ENCODE results near the gene NEUROD4. TPM values are rescaled to one million over a fixed set of nuclear protein-coding genes. Genes with fewer than 3 reads are reported as not detected.

NEUROD4 gene
- total RNA-seq, 1 experiment from 2014 or later = not detected

GRCh38 chr12:55001198-55001868 is 18.4 kb upstream of the NEUROD4 start:
- no peaks in the 10 kb centered on the region for H3K9me3 ChIP-seq (ENCODE audit: insufficient read depth, low read depth)
- TF ChIP-seq CTCF (conservative IDR thresholded peaks at IDR 0.05) = no peak
- no peak for TF ChIP-seq EZH2 (IDR thresholded peaks at IDR 0.05; ENCODE audit: low read depth)
- H3K9me2 ChIP-seq (ENCODE audit: insufficient read depth) = no peaks in the 10 kb centered on the region
- no peak overlapping the region for H3K27ac ChIP-seq
- ChIA-PET POLR2A (ENCODE audit: unreplicated experiment) (no interaction called here), CTCF (no interaction called here)
- no peak for DNase-seq
- no peaks in the 10 kb centered on the region for H3F3A ChIP-seq (ENCODE audit: insufficient read depth, low read depth)
- H3K27me3 ChIP-seq (ENCODE audit: insufficient read depth, low read depth) = peaks cover 78% of the 10 kb centered on the region
- no peak overlapping the region for H3K4me3 ChIP-seq
- no peak overlapping the region for H3K4me2 ChIP-seq
- no peaks in the 10 kb centered on the region for H3K4me1 ChIP-seq (replicated peaks; ENCODE audit: insufficient read depth)
- intact Hi-C loops (cut with micrococcal nuclease; ENCODE audit: unreplicated experiment) = no loop called here
- H2AFZ ChIP-seq = no peak overlapping the region
- no peaks in the 10 kb centered on the region for H4K20me1 ChIP-seq (ENCODE audit: insufficient read depth)
- H3K36me3 ChIP-seq (ENCODE audit: low read depth) = no peaks in the 10 kb centered on the region
- no peaks in the 10 kb centered on the region for H3K79me2 ChIP-seq (ENCODE audit: low read depth)
- BruUV-seq (replicated peaks) = no TSS peak

- Histone ChIP-seq H3K79me2 (ENCODE audit: low read depth) (no peaks in the 10 kb centered on the region), H3K9me3 (ENCODE audit: insufficient read depth, low read depth) (no peaks in the 10 kb centered on the region), H3K27ac (no peak overlapping the region), H3F3A (ENCODE audit: insufficient read depth, low read depth) (no peaks in the 10 kb centered on the region), H3K4me3 (no peak overlapping the region), H4K20me1 (ENCODE audit: insufficient read depth) (no peaks in the 10 kb centered on the region), H3K9me2 (ENCODE audit: insufficient read depth) (no peaks in the 10 kb centered on the region), H3K4me1 (replicated peaks; ENCODE audit: insufficient read depth) (no peaks in the 10 kb centered on the region), H2AFZ (no peak overlapping the region), H3K27me3 (ENCODE audit: insufficient read depth, low read depth) (peaks cover 76% of the 10 kb centered on the region), H3K4me2 (no peak overlapping the region), H3K36me3 (ENCODE audit: low read depth) (no peaks in the 10 kb centered on the region)
- no TSS peak for BruUV-seq (replicated peaks)
- TF ChIP-seq CTCF (conservative IDR thresholded peaks at IDR 0.05) (no peak), EZH2 (IDR thresholded peaks at IDR 0.05; ENCODE audit: low read depth) (no peak)
- POLR2A ChIA-PET (ENCODE audit: unreplicated experiment) = no interaction called here
- DNase-seq = no peak
- intact Hi-C loops (cut with micrococcal nuclease; ENCODE audit: unreplicated experiment) = no loop called here
- CTCF ChIA-PET = no interaction called here
Observed at GRCh38 chr12:55002355-55002754, 17.4 kb upstream of the NEUROD4 start.

- CTCF ChIA-PET = no interaction called here
- POLR2A ChIA-PET (ENCODE audit: unreplicated experiment) = no interaction called here
Observed at GRCh38 chr12:55008944-55009585, 10.7 kb upstream of the NEUROD4 start.

More at GRCh38 chr12:55008944-55009585, 10.7 kb upstream of the NEUROD4 start:
- no peaks in the 10 kb centered on the region for H3K79me2 ChIP-seq (ENCODE audit: low read depth)
- peaks cover 20% of the 10 kb centered on the region for H3K27me3 ChIP-seq (ENCODE audit: insufficient read depth, low read depth)
- H3K4me2 ChIP-seq = no peak overlapping the region
- no peaks in the 10 kb centered on the region for H4K20me1 ChIP-seq (ENCODE audit: insufficient read depth)
- no peak overlapping the region for H3K27ac ChIP-seq
- no peak for DNase-seq
- H3K9me3 ChIP-seq (ENCODE audit: insufficient read depth, low read depth) = no peaks in the 10 kb centered on the region
- H3K36me3 ChIP-seq (ENCODE audit: low read depth) = no peaks in the 10 kb centered on the region
- H3K4me1 ChIP-seq (replicated peaks; ENCODE audit: insufficient read depth) = no peaks in the 10 kb centered on the region
- H2AFZ ChIP-seq = no peak overlapping the region
- intact Hi-C loops (cut with micrococcal nuclease; ENCODE audit: unreplicated experiment) = no loop called here
- no peaks in the 10 kb centered on the region for H3K9me2 ChIP-seq (ENCODE audit: insufficient read depth)
- no TSS peak for BruUV-seq (replicated peaks)
- TF ChIP-seq EZH2 (IDR thresholded peaks at IDR 0.05; ENCODE audit: low read depth) (no peak), CTCF (conservative IDR thresholded peaks at IDR 0.05) (no peak)
- no peaks in the 10 kb centered on the region for H3F3A ChIP-seq (ENCODE audit: insufficient read depth, low read depth)
- no peak overlapping the region for H3K4me3 ChIP-seq
